Coronary artery (tissue), 2 donors: Measurements from ENCODE around the gene ATG13.
"Not testable (repeated sequence)": the region's sequence is repeated elsewhere in the genome, so short reads cannot be mapped to it uniquely, and the experiment has no call there.

ENCODE experiments used
- DNase-seq: peaks from one replicate; pipeline ENCODE4 v3.0.0-alpha.2; 2017; ENCODE audit warnings: low spot score
- H3K27ac ChIP-seq, 2 donors: fragments of 200-600 bp; sonication (generic); one replicate each; pipeline ENCODE4 v1.5.1; 2016 to 2019
- H3K4me3 ChIP-seq: fragments of 200-600 bp; sonication (generic); 2 replicates; pipeline ENCODE4 v1.5.1; 2016; ENCODE audit warnings: mild to moderate bottlenecking, moderate library complexity
- CTCF ChIP-seq: fragments of 200-600 bp; sonication (generic); IDR thresholded peaks from one replicate; pipeline ENCODE4 v1.5.1; 2019; ENCODE audit warnings: antibody characterized with exemption

ATG13 gene

GRCh38 chr11:46668480-46669085 is 51.2 kb downstream of the ATG13 start:
- Histone ChIP-seq H3K4me3 (no peak overlapping the region), H3K27ac (peak overlapping the region in 1 of 2 donors; percentile 79)
- no peak for TF ChIP-seq CTCF
- DNase-seq = no peak

- no peak for DNase-seq
- TF ChIP-seq CTCF = no peak
- no peak overlapping the region for H3K4me3 ChIP-seq
- H3K27ac ChIP-seq = no peak overlapping the region
Observed at GRCh38 chr11:46669711-46670139, 52.4 kb downstream of the ATG13 start.

GRCh38 chr11:46670521-46670920 is 53.2 kb downstream of the ATG13 start:
- DNase-seq, H3K4me3 ChIP-seq: not testable (repeated sequence)
- peak overlapping the region in 1 of 2 donors; percentile 51 for H3K27ac ChIP-seq

GRCh38 chr11:46671958-46672315 is 54.6 kb downstream of the ATG13 start:
- Histone ChIP-seq H3K27ac (peak overlapping the region in 1 of 2 donors; percentile 86), H3K4me3 (no peak overlapping the region)
- DNase-seq = no peak
- TF ChIP-seq CTCF = no peak

GRCh38 chr11:46672381-46672839 is 55.1 kb downstream of the ATG13 start:
- peak overlapping the region in 1 of 2 donors; percentile 86 for H3K27ac ChIP-seq
- no peak for DNase-seq
- H3K4me3 ChIP-seq = no peak overlapping the region
- TF ChIP-seq CTCF = no peak

GRCh38 chr11:46673713-46674462 is 56.5 kb downstream of the ATG13 start:
- H3K4me3 ChIP-seq = no peak overlapping the region
- H3K27ac ChIP-seq = peak overlapping the region in 1 of 2 donors; percentile 86
- no peak for DNase-seq
- TF ChIP-seq CTCF = no peak

- no peak for DNase-seq
Observed at GRCh38 chr11:46674463-46675287, 57.3 kb downstream of the ATG13 start.

More at GRCh38 chr11:46674463-46675287, 57.3 kb downstream of the ATG13 start:
- Histone ChIP-seq H3K4me3 (no peak overlapping the region), H3K27ac (peak overlapping the region; percentile 26 to 86)
- TF ChIP-seq CTCF = no peak
